Measurements from ENCODE around the gene WFDC10B. TPM values are rescaled to one million over a fixed set of nuclear protein-coding genes. Genes with fewer than 3 reads are reported as not detected.
"Not testable (repeated sequence)": the region's sequence is repeated elsewhere in the genome, so short reads cannot be mapped to it uniquely, and the experiment has no call there.

WFDC10B gene
- total RNA-seq, 1 donor from 2014 or later, result not detected

GRCh38 chr20:45735988-45736387, 31.2 kb upstream of the WFDC10B start:
- no peak overlapping the region for H3K4me3 Mint-ChIP-seq
- no peaks in the 10 kb centered on the region for H3K4me1 Mint-ChIP-seq
- H3K9me3 Mint-ChIP-seq, result peaks cover 26% of the 10 kb centered on the region
- TF ChIP-seq, protein P1, sequence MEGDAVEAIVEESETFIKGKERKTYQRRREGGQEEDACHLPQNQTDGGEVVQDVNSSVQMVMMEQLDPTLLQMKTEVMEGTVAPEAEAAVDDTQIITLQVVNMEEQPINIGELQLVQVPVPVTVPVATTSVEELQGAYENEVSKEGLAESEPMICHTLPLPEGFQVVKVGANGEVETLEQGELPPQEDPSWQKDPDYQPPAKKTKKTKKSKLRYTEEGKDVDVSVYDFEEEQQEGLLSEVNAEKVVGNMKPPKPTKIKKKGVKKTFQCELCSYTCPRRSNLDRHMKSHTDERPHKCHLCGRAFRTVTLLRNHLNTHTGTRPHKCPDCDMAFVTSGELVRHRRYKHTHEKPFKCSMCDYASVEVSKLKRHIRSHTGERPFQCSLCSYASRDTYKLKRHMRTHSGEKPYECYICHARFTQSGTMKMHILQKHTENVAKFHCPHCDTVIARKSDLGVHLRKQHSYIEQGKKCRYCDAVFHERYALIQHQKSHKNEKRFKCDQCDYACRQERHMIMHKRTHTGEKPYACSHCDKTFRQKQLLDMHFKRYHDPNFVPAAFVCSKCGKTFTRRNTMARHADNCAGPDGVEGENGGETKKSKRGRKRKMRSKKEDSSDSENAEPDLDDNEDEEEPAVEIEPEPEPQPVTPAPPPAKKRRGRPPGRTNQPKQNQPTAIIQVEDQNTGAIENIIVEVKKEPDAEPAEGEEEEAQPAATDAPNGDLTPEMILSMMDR (conservative IDR thresholded peaks at IDR 0.05), result no peak
- DNase-seq (ENCODE audit: low read depth, low spot score), result no peak
- H3K36me3 Mint-ChIP-seq (ENCODE audit: low read depth), result peaks cover 2% of the 10 kb centered on the region
- H3K27ac Mint-ChIP-seq (ENCODE audit: unreplicated experiment), result no peak overlapping the region
- peaks cover 13% of the 10 kb centered on the region for H3K27me3 Mint-ChIP-seq (ENCODE audit: low read depth)

- peaks cover 29% of the 10 kb centered on the region for H3K9me3 Mint-ChIP-seq
- TF ChIP-seq, protein P1 (conservative IDR thresholded peaks at IDR 0.05), result no peak
- no peak overlapping the region for H3K4me3 Mint-ChIP-seq
- H3K4me1 Mint-ChIP-seq, result no peaks in the 10 kb centered on the region
- no peak for DNase-seq (ENCODE audit: low read depth, low spot score)
- no peak overlapping the region for H3K27ac Mint-ChIP-seq (ENCODE audit: unreplicated experiment)
- H3K36me3 Mint-ChIP-seq (ENCODE audit: low read depth), result peaks cover 2% of the 10 kb centered on the region
- H3K27me3 Mint-ChIP-seq (ENCODE audit: low read depth), result peaks cover 10% of the 10 kb centered on the region
Observed at GRCh38 chr20:45735552-45735951, 30.7 kb upstream of the WFDC10B start.

GRCh38 chr20:45732199-45732598, 27.4 kb upstream of the WFDC10B start:
- Mint-ChIP-seq H3K4me1 (no peaks in the 10 kb centered on the region), H3K27ac (ENCODE audit: unreplicated experiment) (no peak overlapping the region), H3K27me3 (ENCODE audit: low read depth) (peaks cover 14% of the 10 kb centered on the region), H3K9me3 (peaks cover 32% of the 10 kb centered on the region), H3K4me3 (no peak overlapping the region), H3K36me3 (ENCODE audit: low read depth) (peaks cover 2% of the 10 kb centered on the region)
- TF ChIP-seq, protein P1 (conservative IDR thresholded peaks at IDR 0.05), result no peak
- DNase-seq (ENCODE audit: low read depth, low spot score), result no peak

DNA sequence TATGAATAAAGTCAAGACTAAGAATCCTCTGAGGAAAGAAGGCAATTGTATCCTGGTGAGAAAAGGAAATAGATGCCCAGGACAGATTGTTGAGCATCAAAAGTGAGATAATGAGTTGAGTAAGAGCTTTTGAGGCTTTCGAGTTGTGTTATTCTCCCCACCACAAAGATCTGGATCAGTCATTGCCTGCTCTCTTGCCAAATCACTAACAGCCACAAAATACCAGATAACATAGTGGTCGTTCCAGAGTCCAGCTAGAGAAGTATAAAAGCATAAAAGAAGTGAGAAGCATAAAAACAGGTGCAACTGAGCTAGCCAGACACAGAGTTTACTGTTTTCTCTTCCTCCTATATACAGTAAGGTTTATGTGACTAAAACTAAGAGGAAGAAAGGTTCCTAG, 22.2 kb upstream of the WFDC10B start:
- no peaks in the 10 kb centered on the region for H3K36me3 Mint-ChIP-seq (ENCODE audit: low read depth)
- no peak overlapping the region for H3K4me3 Mint-ChIP-seq
- no peak overlapping the region for H3K27ac Mint-ChIP-seq (ENCODE audit: unreplicated experiment)
- no peaks in the 10 kb centered on the region for H3K4me1 Mint-ChIP-seq
- DNase-seq (ENCODE audit: low read depth, low spot score), result no peak
- TF ChIP-seq, protein P1 (conservative IDR thresholded peaks at IDR 0.05), result no peak
- H3K27me3 Mint-ChIP-seq (ENCODE audit: low read depth), result peaks cover 54% of the 10 kb centered on the region
- H3K9me3 Mint-ChIP-seq, result peaks cover 10% of the 10 kb centered on the region

DNA sequence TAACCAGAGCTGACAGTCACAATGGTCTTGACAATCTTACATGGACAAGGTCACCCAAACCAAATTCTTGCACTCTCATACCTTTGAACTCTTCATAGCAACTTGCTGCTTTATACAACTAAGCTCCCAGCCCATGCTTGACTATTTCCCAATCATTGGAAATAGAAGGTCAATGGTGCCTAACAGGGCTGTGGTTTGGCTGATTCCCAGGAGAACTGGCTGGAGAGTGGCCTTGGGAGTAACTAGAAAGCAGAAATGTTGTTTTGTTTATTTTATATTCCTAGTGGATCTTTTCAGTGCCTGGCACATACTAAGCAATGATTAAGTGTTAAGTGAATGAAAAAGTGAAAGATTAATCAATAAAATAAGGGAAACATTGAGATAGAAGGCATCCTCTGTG, 20.3 kb upstream of the WFDC10B start:
- H3K4me3 Mint-ChIP-seq, result no peak overlapping the region
- H3K36me3 Mint-ChIP-seq (ENCODE audit: low read depth), result no peaks in the 10 kb centered on the region
- H3K4me1 Mint-ChIP-seq, result no peaks in the 10 kb centered on the region
- peaks cover 3% of the 10 kb centered on the region for H3K9me3 Mint-ChIP-seq
- H3K27me3 Mint-ChIP-seq (ENCODE audit: low read depth), result peaks cover 60% of the 10 kb centered on the region
- TF ChIP-seq, protein P1 (conservative IDR thresholded peaks at IDR 0.05), result no peak
- DNase-seq (ENCODE audit: low read depth, low spot score), result no peak
- H3K27ac Mint-ChIP-seq (ENCODE audit: unreplicated experiment), result no peak overlapping the region

- H3K27ac Mint-ChIP-seq (ENCODE audit: unreplicated experiment), result no peak within 1 kb of the TSS
- H3K27me3 Mint-ChIP-seq (ENCODE audit: low read depth), result peaks cover 73% of the 10 kb centered on the region
- peaks cover 4% of the 10 kb centered on the region for H3K9me3 Mint-ChIP-seq
- TF ChIP-seq, protein P1 (conservative IDR thresholded peaks at IDR 0.05), result no peak
- no peak within 1 kb of the TSS for H3K4me3 Mint-ChIP-seq
- no peaks in the 10 kb centered on the region for H3K4me1 Mint-ChIP-seq
- no peak for DNase-seq (ENCODE audit: low read depth, low spot score)
- no peaks in the 10 kb centered on the region for H3K36me3 Mint-ChIP-seq (ENCODE audit: low read depth)
Observed at GRCh38 chr20:45722047-45722446, 17.2 kb upstream of the WFDC10B start, which contains the start of gene SPINT4. TSS of gene SPINT4 (plus strand) at chr20:45722347. CDS start at chr20:45722368, 21 bp downstream.

GRCh38 chr20:45716141-45716688, 11.4 kb upstream of the WFDC10B start:
- not testable (repeated sequence) for H3K4me1 Mint-ChIP-seq; H3K4me3 Mint-ChIP-seq; DNase-seq (ENCODE audit: low read depth, low spot score); H3K36me3 Mint-ChIP-seq (ENCODE audit: low read depth); H3K9me3 Mint-ChIP-seq; H3K27ac Mint-ChIP-seq (ENCODE audit: unreplicated experiment)
- peaks cover 71% of the 10 kb centered on the region for H3K27me3 Mint-ChIP-seq (ENCODE audit: low read depth)
